Trophoblast cell (in vitro differentiated cells and primary cell): ENCODE data around the gene LDLRAD4.
A peak's percentile ranks its signal among the peaks of the same experiment; 100 is the strongest.

Experiments used
- DNase-seq, 2 donors: peaks; one replicate each; pipeline ENCODE4 v3.0.0-alpha.2; 2016
- H2AFZ ChIP-seq: 2 replicates; pipeline ENCODE4 v1.6.1; 2013; ENCODE audit warnings: low read length, moderate library complexity, mild to moderate bottlenecking; ENCODE audit not compliant: insufficient read depth, poor library complexity
- H2AK5ac ChIP-seq: 2 replicates; pipeline ENCODE4 v1.6.1; 2013; ENCODE audit warnings: mild to moderate bottlenecking, low read length
- H2BK120ac ChIP-seq: 2 replicates; pipeline ENCODE4 v1.6.1; 2013; ENCODE audit warnings: low read length, mild to moderate bottlenecking, moderate library complexity; ENCODE audit not compliant: insufficient read depth, poor library complexity
- H2BK12ac ChIP-seq: 2 replicates; pipeline ENCODE4 v1.6.1; 2013; ENCODE audit warnings: mild to moderate bottlenecking, low read length, moderate library complexity
- H2BK5ac ChIP-seq: 2 replicates; pipeline ENCODE4 v1.6.1; 2013; ENCODE audit warnings: low read length, low read depth, moderate library complexity, mild to moderate bottlenecking; ENCODE audit not compliant: poor library complexity
- H3K14ac ChIP-seq: 2 replicates; pipeline ENCODE4 v1.6.1; 2013; ENCODE audit warnings: mild to moderate bottlenecking, low read length
- H3K18ac ChIP-seq: 2 replicates; pipeline ENCODE4 v1.6.1; 2013; ENCODE audit warnings: mild to moderate bottlenecking, low read length
- H3K23ac ChIP-seq: 2 replicates; pipeline ENCODE4 v1.6.1; 2013; ENCODE audit warnings: low read length
- H3K27ac ChIP-seq: 2 replicates; pipeline ENCODE4 v1.5.1; 2013; ENCODE audit warnings: low read depth, mild to moderate bottlenecking, inconsistent platforms, low read length, moderate library complexity
- H3K27me3 ChIP-seq: 2 replicates; pipeline ENCODE4 v1.6.1; 2013; ENCODE audit warnings: inconsistent platforms, mild to moderate bottlenecking, low read length, moderate library complexity; ENCODE audit not compliant: insufficient read depth
- H3K36me3 ChIP-seq, 2 experiments: 1 replicate in 1 of 2; 2 replicates in 1 of 2; pipeline ENCODE4 v1.6.1; 2013; ENCODE audit warnings: low read length in 2 of 2, mild to moderate bottlenecking in 2 of 2, moderate library complexity in 1 of 2; ENCODE audit not compliant: insufficient read depth in 2 of 2, control insufficient read depth in 1 of 2
- H3K4ac ChIP-seq: 2 replicates; pipeline ENCODE4 v1.6.1; 2013; ENCODE audit warnings: low read depth, mild to moderate bottlenecking, low read length, moderate library complexity
- H3K4me1 ChIP-seq, 2 experiments: 1 replicate in 1 of 2; 2 replicates in 1 of 2; pipeline ENCODE4 v1.6.1; 2013; ENCODE audit warnings: low read length in 2 of 2, mild to moderate bottlenecking in 2 of 2, moderate library complexity in 1 of 2; ENCODE audit not compliant: insufficient read depth in 2 of 2, control insufficient read depth in 1 of 2
- H3K4me2 ChIP-seq: 2 replicates; pipeline ENCODE4 v1.6.1; 2013; ENCODE audit warnings: inconsistent platforms, mild to moderate bottlenecking, low read length, moderate library complexity
- H3K4me3 ChIP-seq: 2 replicates; pipeline ENCODE4 v1.5.1; 2013; ENCODE audit warnings: mild to moderate bottlenecking, low read depth, low read length, inconsistent platforms
- H3K79me1 ChIP-seq: one replicate; pipeline ENCODE4 v1.6.1; 2013; ENCODE audit warnings: low read length
- H3K79me2 ChIP-seq: 2 replicates; pipeline ENCODE4 v1.6.1; 2013; ENCODE audit warnings: low read length, mild to moderate bottlenecking; ENCODE audit not compliant: control insufficient read depth, insufficient read depth, poor library complexity
- H3K9ac ChIP-seq: 2 replicates; pipeline ENCODE4 v1.6.1; 2013; ENCODE audit warnings: mild to moderate bottlenecking, low read length
- H3K9me3 ChIP-seq: 2 replicates; pipeline ENCODE4 v1.6.1; 2013; ENCODE audit warnings: low read depth, mild to moderate bottlenecking, control low read depth, inconsistent platforms, low read length; ENCODE audit not compliant: insufficient read depth
- H4K12ac ChIP-seq: 2 replicates; pipeline ENCODE4 v1.6.1; 2013; ENCODE audit warnings: low read depth, mild to moderate bottlenecking, low read length, moderate library complexity
- H4K8ac ChIP-seq: 2 replicates; pipeline ENCODE4 v1.6.1; 2013; ENCODE audit warnings: low read depth, mild to moderate bottlenecking, low read length, moderate library complexity
- H4K91ac ChIP-seq: one replicate; pipeline ENCODE4 v1.6.1; 2013; ENCODE audit warnings: low read depth, mild to moderate bottlenecking, low read length, moderate library complexity
- WGBS: extraction: QIAGEN DNeasy Blood & Tissue Kit; methylation state at CpG from one replicate; pipeline ENCODE4 v1.1.7; 2013; ENCODE audit warnings: missing lambda C conversion rate; ENCODE audit not compliant: insufficient read length, insufficient coverage; ENCODE audit errors: extremely low coverage; 5-methylcytosine and 5-hydroxymethylcytosine counted together

Gene LDLRAD4

DNA sequence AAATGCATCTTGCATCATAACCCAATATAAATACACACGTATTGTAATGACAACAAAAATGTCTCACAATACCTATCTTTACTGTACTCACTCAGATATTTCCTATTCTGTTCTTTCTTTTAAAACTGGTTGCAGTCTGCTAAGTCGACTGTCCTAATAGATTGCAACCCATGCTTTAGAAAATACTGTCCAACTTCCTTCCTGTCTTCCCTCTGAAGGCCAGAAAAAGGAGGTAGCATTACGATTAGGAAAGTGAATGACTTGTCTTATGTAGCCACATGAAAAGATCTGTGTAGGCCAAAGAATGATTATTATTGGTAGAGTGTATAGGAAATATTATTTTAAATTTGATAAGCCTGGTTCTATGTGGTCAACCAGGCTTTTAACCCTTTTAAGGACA is 373.7 kb downstream of the LDLRAD4 start:
- Histone ChIP-seq H3K36me3 (no peaks in the 10 kb centered on the region), H3K4me2 (no peak overlapping the region), H2BK5ac (no peak overlapping the region), H2AK5ac (no peak overlapping the region), H2BK12ac (no peak overlapping the region), H3K79me1 (no peaks in the 10 kb centered on the region), H2AFZ (no peak overlapping the region), H3K79me2 (no peaks in the 10 kb centered on the region), H3K9ac (no peak overlapping the region), H3K27ac (no peak overlapping the region), H3K18ac (no peak overlapping the region), H3K4ac (no peak overlapping the region), H4K91ac (no peak overlapping the region), H3K4me1 (no peaks in the 10 kb centered on the region), H3K4me3 (no peak overlapping the region), H3K27me3 (no peaks in the 10 kb centered on the region), H4K12ac (no peak overlapping the region), H3K9me3 (peaks cover 2% of the 10 kb centered on the region), H4K8ac (no peak overlapping the region), H3K14ac (no peak overlapping the region), H2BK120ac (no peak overlapping the region), H3K23ac (no peak overlapping the region)
- DNase-seq = no peak
- WGBS = no CpG with 5 or more reads among the region's 3 CpGs

DNA sequence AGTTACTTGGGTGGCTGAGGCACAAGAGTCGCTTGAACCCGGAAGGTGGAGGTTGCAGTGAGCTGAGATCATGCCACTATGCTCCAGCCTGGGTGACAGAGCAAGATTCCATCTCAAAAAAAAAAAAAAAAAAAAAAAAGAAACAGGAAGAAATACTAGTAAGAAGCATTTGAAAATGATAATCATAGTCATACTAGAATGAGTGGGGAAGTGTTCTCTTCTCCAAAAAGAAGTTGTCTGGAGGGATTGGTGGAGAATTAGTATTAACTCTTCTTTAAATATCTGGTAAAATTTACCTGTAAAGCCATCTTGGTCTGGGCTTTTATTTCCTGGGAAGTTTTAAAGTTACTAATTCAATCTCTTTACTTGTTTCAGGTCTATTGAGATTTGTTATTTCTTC is 376.0 kb downstream of the LDLRAD4 start:
- H3K36me3 ChIP-seq = no peaks in the 10 kb centered on the region
- H3K27ac ChIP-seq = no peak overlapping the region
- no peak overlapping the region for H4K8ac ChIP-seq
- H2BK120ac ChIP-seq = no peak overlapping the region
- H2AK5ac ChIP-seq = no peak overlapping the region
- H3K18ac ChIP-seq = no peak overlapping the region
- no peaks in the 10 kb centered on the region for H3K79me1 ChIP-seq
- no peak overlapping the region for H3K23ac ChIP-seq
- WGBS = no CpG with 5 or more reads among the region's 2 CpGs
- no peak overlapping the region for H3K4ac ChIP-seq
- H3K4me1 ChIP-seq = no peaks in the 10 kb centered on the region
- H3K4me3 ChIP-seq = no peak overlapping the region
- H3K4me2 ChIP-seq = no peak overlapping the region
- H4K91ac ChIP-seq = no peak overlapping the region
- no peak overlapping the region for H4K12ac ChIP-seq
- no peaks in the 10 kb centered on the region for H3K79me2 ChIP-seq
- H2AFZ ChIP-seq = no peak overlapping the region
- H3K14ac ChIP-seq = no peak overlapping the region
- no peak overlapping the region for H2BK12ac ChIP-seq
- no peak overlapping the region for H3K9ac ChIP-seq
- no peak overlapping the region for H2BK5ac ChIP-seq
- no peak for DNase-seq
- no peaks in the 10 kb centered on the region for H3K27me3 ChIP-seq
- peaks cover 6% of the 10 kb centered on the region for H3K9me3 ChIP-seq

DNA sequence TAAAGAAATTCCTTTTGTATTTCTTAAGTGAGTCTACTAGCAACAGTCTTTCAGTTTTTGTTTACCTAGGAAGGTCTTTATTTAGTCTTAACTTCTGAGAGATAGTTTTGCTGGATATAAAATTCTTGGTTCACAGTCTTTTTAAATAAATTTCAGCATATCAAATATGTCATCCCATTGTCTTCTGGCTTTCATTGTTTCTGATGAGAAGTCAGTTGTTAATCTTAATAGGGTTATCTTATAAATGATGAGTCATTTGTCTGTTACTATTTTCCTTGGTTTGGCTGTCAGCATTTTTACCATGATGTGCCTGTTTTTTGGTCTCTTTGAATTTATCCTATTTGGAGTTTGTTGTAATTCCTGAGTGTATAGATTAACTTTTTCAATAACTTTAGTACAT is 378.5 kb downstream of the LDLRAD4 start:
- Histone ChIP-seq H2BK12ac (no peak overlapping the region), H3K9ac (no peak overlapping the region), H3K27me3 (no peaks in the 10 kb centered on the region), H3K18ac (no peak overlapping the region), H3K23ac (no peak overlapping the region), H4K8ac (no peak overlapping the region), H3K27ac (no peak overlapping the region), H3K36me3 (no peaks in the 10 kb centered on the region), H3K4me1 (no peaks in the 10 kb centered on the region), H4K91ac (no peak overlapping the region), H3K79me1 (no peaks in the 10 kb centered on the region), H4K12ac (no peak overlapping the region), H3K4me2 (no peak overlapping the region), H3K14ac (no peak overlapping the region), H2BK120ac (no peak overlapping the region), H2BK5ac (no peak overlapping the region), H2AK5ac (no peak overlapping the region), H3K4me3 (no peak overlapping the region), H3K4ac (no peak overlapping the region), H3K79me2 (no peaks in the 10 kb centered on the region), H2AFZ (no peak overlapping the region), H3K9me3 (peaks cover 4% of the 10 kb centered on the region)
- DNase-seq = no peak

DNA sequence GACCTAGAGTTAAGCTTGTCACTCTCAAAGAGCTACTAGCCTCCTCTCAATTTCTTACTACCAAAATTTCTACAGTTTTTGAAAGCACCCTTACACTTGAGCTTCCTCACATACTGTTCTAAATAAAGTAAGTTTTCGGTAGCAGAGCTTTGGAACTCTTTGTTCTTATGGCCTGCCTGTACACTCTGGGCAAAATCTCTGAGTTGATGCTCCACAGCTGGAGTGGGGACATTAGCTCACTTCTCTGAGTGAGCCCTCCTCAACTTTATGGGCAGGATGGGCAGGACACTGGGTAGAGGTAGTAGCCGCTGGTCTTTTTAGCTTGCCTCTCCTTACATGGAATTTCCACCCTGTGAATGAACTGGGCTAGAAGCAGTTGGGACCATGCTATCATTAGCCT is 380.0 kb downstream of the LDLRAD4 start:
- no peaks in the 10 kb centered on the region for H3K79me2 ChIP-seq
- H2AFZ ChIP-seq = no peak overlapping the region
- H3K4ac ChIP-seq = no peak overlapping the region
- H3K9ac ChIP-seq = no peak overlapping the region
- WGBS = no CpG with 5 or more reads among the region's 2 CpGs
- no peak overlapping the region for H4K91ac ChIP-seq
- H2BK12ac ChIP-seq = no peak overlapping the region
- no peak overlapping the region for H3K27ac ChIP-seq
- H3K36me3 ChIP-seq = no peaks in the 10 kb centered on the region
- H3K9me3 ChIP-seq = peaks cover 4% of the 10 kb centered on the region
- H3K18ac ChIP-seq = no peak overlapping the region
- no peak overlapping the region for H3K4me2 ChIP-seq
- no peak for DNase-seq
- H3K14ac ChIP-seq = no peak overlapping the region
- no peak overlapping the region for H4K8ac ChIP-seq
- H4K12ac ChIP-seq = no peak overlapping the region
- no peak overlapping the region for H3K23ac ChIP-seq
- H2AK5ac ChIP-seq = no peak overlapping the region
- H3K79me1 ChIP-seq = no peaks in the 10 kb centered on the region
- H3K27me3 ChIP-seq = no peaks in the 10 kb centered on the region
- H2BK5ac ChIP-seq = no peak overlapping the region
- no peaks in the 10 kb centered on the region for H3K4me1 ChIP-seq
- no peak overlapping the region for H2BK120ac ChIP-seq
- H3K4me3 ChIP-seq = no peak overlapping the region

DNA sequence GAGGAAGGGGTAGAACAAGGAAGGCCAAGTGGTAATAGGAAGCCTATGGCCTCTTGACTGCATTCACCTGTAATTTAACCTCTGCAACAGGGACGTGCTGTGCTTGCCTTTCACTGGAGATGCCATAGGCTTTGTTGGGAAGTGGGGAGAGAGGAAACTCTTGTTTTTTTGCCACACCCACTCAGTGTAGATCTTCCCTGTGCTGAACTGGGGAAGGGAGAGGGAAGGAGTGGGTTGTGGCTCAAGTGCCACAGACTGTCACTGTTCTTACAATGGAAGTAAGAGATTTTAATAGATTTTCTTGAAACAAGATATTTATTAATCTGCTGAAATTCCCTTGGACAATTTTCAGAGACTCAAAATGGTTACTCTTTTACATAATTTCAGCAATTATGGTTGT is 380.5 kb downstream of the LDLRAD4 start:
- H3K14ac ChIP-seq = no peak overlapping the region
- peaks cover 4% of the 10 kb centered on the region for H3K9me3 ChIP-seq
- H3K27ac ChIP-seq = no peak overlapping the region
- DNase-seq = no peak
- no peak overlapping the region for H2BK12ac ChIP-seq
- no peak overlapping the region for H2AFZ ChIP-seq
- H3K4me2 ChIP-seq = no peak overlapping the region
- no peak overlapping the region for H4K12ac ChIP-seq
- no peak overlapping the region for H2BK5ac ChIP-seq
- H3K9ac ChIP-seq = no peak overlapping the region
- no CpG with 5 or more reads among the region's 1 CpG for WGBS
- no peak overlapping the region for H3K4me3 ChIP-seq
- no peak overlapping the region for H4K8ac ChIP-seq
- no peak overlapping the region for H3K4ac ChIP-seq
- H3K79me1 ChIP-seq = no peaks in the 10 kb centered on the region
- H3K36me3 ChIP-seq = no peaks in the 10 kb centered on the region
- H3K79me2 ChIP-seq = no peaks in the 10 kb centered on the region
- H2AK5ac ChIP-seq = no peak overlapping the region
- no peaks in the 10 kb centered on the region for H3K4me1 ChIP-seq
- H3K23ac ChIP-seq = peak overlapping the region; percentile 43
- H2BK120ac ChIP-seq = no peak overlapping the region
- H3K27me3 ChIP-seq = no peaks in the 10 kb centered on the region
- H4K91ac ChIP-seq = no peak overlapping the region
- H3K18ac ChIP-seq = no peak overlapping the region
